GM18508 (cell line): Measurements from ENCODE around the gene RXFP4.
"Not testable (repeated sequence)": the region's sequence is repeated elsewhere in the genome, so short reads cannot be mapped to it uniquely, and the experiment has no call there.

ENCODE experiments used
- ATAC-seq: cut with Tn5 transposase; IDR thresholded peaks from one replicate; pipeline ENCODE4 v1.9.1; 2021; ENCODE audit warnings: moderate number of reproducible peaks; ENCODE audit not compliant: insufficient read depth, unreplicated experiment

RXFP4 gene

GRCh38 chr1:155929057-155929456 lies 12.4 kb upstream of the RXFP4 start:
- no peak for ATAC-seq

GRCh38 chr1:155930725-155931124 lies 10.7 kb upstream of the RXFP4 start:
- ATAC-seq = not testable (repeated sequence)

- no peak for ATAC-seq
These were observed 10.0 kb upstream of the RXFP4 start for GRCh38 chr1:155931332-155932038.

- no peak for ATAC-seq
These were observed 9.4 kb upstream of the RXFP4 start for GRCh38 chr1:155932081-155932480.

- ATAC-seq = no peak
These were observed 9.0 kb upstream of the RXFP4 start for GRCh38 chr1:155932487-155932886.

- no peak for ATAC-seq
These were observed 7.8 kb upstream of the RXFP4 start for GRCh38 chr1:155933591-155934096.

GRCh38 chr1:155934097-155934935 lies 7.1 kb upstream of the RXFP4 start, which contains the start of gene KHDC4:
KHDC4 (minus strand) TSS chr1:155934413; CDS start chr1:155934373, 40 bp downstream.
- peak; percentile 80 for ATAC-seq

GRCh38 chr1:155934936-155935590 lies 6.4 kb upstream of the RXFP4 start:
- no peak for ATAC-seq

GRCh38 chr1:155938220-155938627 lies 3.2 kb upstream of the RXFP4 start:
- no peak for ATAC-seq

GRCh38 chr1:155940482-155940992 lies 901 bp upstream of the RXFP4 start:
- ATAC-seq = no peak

- no peak for ATAC-seq
These were observed 550 bp downstream of the RXFP4 start for GRCh38 chr1:155941845-155942531.

GRCh38 chr1:155942578-155943141 lies 1.2 kb downstream of the RXFP4 start:
- no peak for ATAC-seq

GRCh38 chr1:155944444-155944799 lies 3.0 kb downstream of the RXFP4 start:
- no peak for ATAC-seq

GRCh38 chr1:155946633-155947219 lies 5.3 kb downstream of the RXFP4 start:
- no peak for ATAC-seq

GRCh38 chr1:155947292-155947691 lies 5.9 kb downstream of the RXFP4 start:
- no peak for ATAC-seq

GRCh38 chr1:155947741-155948140 lies 6.3 kb downstream of the RXFP4 start:
- ATAC-seq = no peak

- no peak for ATAC-seq
These were observed 9.4 kb downstream of the RXFP4 start for GRCh38 chr1:155950829-155951228.

GRCh38 chr1:155951753-155952504 lies 10.5 kb downstream of the RXFP4 start:
- ATAC-seq = no peak

- no peak for ATAC-seq
These were observed 11.1 kb downstream of the RXFP4 start for GRCh38 chr1:155952505-155952890.
